ENCODE results near the gene NES. TPM values are rescaled to one million over a fixed set of nuclear protein-coding genes. Genes with fewer than 3 reads are reported as not detected.

The NES gene
- total RNA-seq, 1 donor from 2014 or later = not detected

GRCh38 chr1:156691191-156691590, 14.0 kb upstream of the NES start:
- DNase-seq = no peak
- ChIA-PET CTCF (interaction anchor here (1.0 to 6.9 kb wide), 7 partner anchors 15 to 199 kb away, joined by 3 to 182 read pairs (median 36); partner anchors contain the start of genes CRABP2, ISG20L2, METTL25B and NTRK1), POLR2A (interaction anchor here (1.4 to 1.8 kb wide), 2 partner anchors 35 to 37 kb away, joined by 4 to 9 read pairs; partner anchors contain the start of genes ISG20L2 and METTL25B)
- H3K27me3 Mint-ChIP-seq = peaks cover 46% of the 10 kb centered on the region
- TF ChIP-seq, protein P1, sequence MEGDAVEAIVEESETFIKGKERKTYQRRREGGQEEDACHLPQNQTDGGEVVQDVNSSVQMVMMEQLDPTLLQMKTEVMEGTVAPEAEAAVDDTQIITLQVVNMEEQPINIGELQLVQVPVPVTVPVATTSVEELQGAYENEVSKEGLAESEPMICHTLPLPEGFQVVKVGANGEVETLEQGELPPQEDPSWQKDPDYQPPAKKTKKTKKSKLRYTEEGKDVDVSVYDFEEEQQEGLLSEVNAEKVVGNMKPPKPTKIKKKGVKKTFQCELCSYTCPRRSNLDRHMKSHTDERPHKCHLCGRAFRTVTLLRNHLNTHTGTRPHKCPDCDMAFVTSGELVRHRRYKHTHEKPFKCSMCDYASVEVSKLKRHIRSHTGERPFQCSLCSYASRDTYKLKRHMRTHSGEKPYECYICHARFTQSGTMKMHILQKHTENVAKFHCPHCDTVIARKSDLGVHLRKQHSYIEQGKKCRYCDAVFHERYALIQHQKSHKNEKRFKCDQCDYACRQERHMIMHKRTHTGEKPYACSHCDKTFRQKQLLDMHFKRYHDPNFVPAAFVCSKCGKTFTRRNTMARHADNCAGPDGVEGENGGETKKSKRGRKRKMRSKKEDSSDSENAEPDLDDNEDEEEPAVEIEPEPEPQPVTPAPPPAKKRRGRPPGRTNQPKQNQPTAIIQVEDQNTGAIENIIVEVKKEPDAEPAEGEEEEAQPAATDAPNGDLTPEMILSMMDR (IDR thresholded peaks at IDR 0.05) = no peak
- no peaks in the 10 kb centered on the region for H3K9me3 Mint-ChIP-seq
- intact Hi-C loops (cut with micrococcal nuclease) = no loop called here
- no peak for ATAC-seq (ENCODE audit: low read depth)
- no peaks in the 10 kb centered on the region for H3K36me3 Mint-ChIP-seq (ENCODE audit: low read depth)
- H3K4me1 Mint-ChIP-seq = peaks cover 18% of the 10 kb centered on the region
- no peak overlapping the region for H3K27ac Mint-ChIP-seq
- H3K4me3 Mint-ChIP-seq = no peak overlapping the region

DNA sequence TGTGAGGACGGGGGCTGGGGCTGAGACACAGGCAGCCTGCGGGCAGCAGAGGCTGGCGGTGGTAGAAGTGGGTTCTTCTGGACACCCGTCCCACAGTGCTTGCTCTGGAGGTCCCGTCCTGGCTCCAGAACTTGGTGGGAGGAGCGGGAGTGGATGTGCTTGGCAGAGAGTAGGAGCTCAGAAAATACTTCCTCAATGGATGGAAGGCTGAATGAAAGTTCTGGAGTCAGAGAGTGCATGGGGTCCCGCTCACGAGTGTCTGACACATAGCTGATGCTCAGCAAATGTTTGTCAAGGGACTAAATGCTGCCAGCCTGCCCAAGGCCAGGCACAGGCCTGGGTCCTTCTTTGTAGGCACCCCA, 13.4 kb upstream of the NES start:
- H3K4me1 Mint-ChIP-seq = peaks cover 18% of the 10 kb centered on the region
- TF ChIP-seq, protein P1 (IDR thresholded peaks at IDR 0.05) = no peak
- CTCF ChIA-PET = interaction anchor here (0.6 to 6.9 kb wide), 18 partner anchors 8 to 399 kb away, joined by 3 to 182 read pairs (median 6); partner anchors contain the start of genes CRABP2, HDGF, ISG20L2 and METTL25B
- no peak for DNase-seq
- no peak overlapping the region for H3K4me3 Mint-ChIP-seq
- ATAC-seq (ENCODE audit: low read depth) = no peak
- no peaks in the 10 kb centered on the region for H3K9me3 Mint-ChIP-seq
- H3K27me3 Mint-ChIP-seq = peaks cover 46% of the 10 kb centered on the region
- H3K27ac Mint-ChIP-seq = no peak overlapping the region
- intact Hi-C loops (cut with micrococcal nuclease) = no loop called here
- POLR2A ChIA-PET = interaction anchor here (1.8 kb wide), 1 partner anchor 36 kb away, joined by 9 read pairs; no protein-coding TSS in a partner anchor
- H3K36me3 Mint-ChIP-seq (ENCODE audit: low read depth) = no peaks in the 10 kb centered on the region

- CTCF ChIA-PET = interaction anchor here (0.6 to 6.9 kb wide), 41 partner anchors 9 to 467 kb away, joined by 3 to 182 read pairs (median 4); partner anchors contain the start of genes CRABP2, HDGF, ISG20L2 and METTL25B
- POLR2A ChIA-PET = interaction anchor here (1.0 to 1.8 kb wide), 4 partner anchors 14 to 170 kb away, joined by 3 to 9 read pairs (median 4); partner anchors contain the start of genes HDGF and NTRK1
- no peak overlapping the region for H3K27ac Mint-ChIP-seq
- no peak for DNase-seq
- H3K4me1 Mint-ChIP-seq = peaks cover 18% of the 10 kb centered on the region
- H3K36me3 Mint-ChIP-seq (ENCODE audit: low read depth) = no peaks in the 10 kb centered on the region
- ATAC-seq (ENCODE audit: low read depth) = no peak
- no peak overlapping the region for H3K4me3 Mint-ChIP-seq
- intact Hi-C loops (cut with micrococcal nuclease) = loop anchor here (1.0 to 2.0 kb wide), 6 partner anchors 16 to 237 kb away; partner anchors contain the start of gene NTRK1
- H3K9me3 Mint-ChIP-seq = no peaks in the 10 kb centered on the region
- H3K27me3 Mint-ChIP-seq = peaks cover 50% of the 10 kb centered on the region
- TF ChIP-seq, protein P1 (IDR thresholded peaks at IDR 0.05) = no peak
Observed at GRCh38 chr1:156689953-156690674, 12.9 kb upstream of the NES start.

GRCh38 chr1:156689035-156689952, 12.1 kb upstream of the NES start:
- Mint-ChIP-seq H3K27ac (no peak overlapping the region), H3K4me3 (no peak overlapping the region), H3K36me3 (ENCODE audit: low read depth) (no peaks in the 10 kb centered on the region), H3K4me1 (peaks cover 22% of the 10 kb centered on the region), H3K27me3 (peaks cover 51% of the 10 kb centered on the region), H3K9me3 (no peaks in the 10 kb centered on the region)
- intact Hi-C loops (cut with micrococcal nuclease) = loop anchor here (1.0 to 2.0 kb wide), 6 partner anchors 17 to 238 kb away; partner anchors contain the start of gene NTRK1
- CTCF ChIA-PET = interaction anchor here (0.6 to 6.9 kb wide), 40 partner anchors 9 to 467 kb away, joined by 3 to 182 read pairs (median 4); partner anchors contain the start of genes CRABP2, HDGF, ISG20L2 and METTL25B
- ATAC-seq (ENCODE audit: low read depth) = peak; percentile 98
- peak; percentile 55 for DNase-seq
- TF ChIP-seq, protein P1 (IDR thresholded peaks at IDR 0.05) = peak; percentile 86
- POLR2A ChIA-PET = interaction anchor here (0.6 to 1.8 kb wide), 5 partner anchors 13 to 185 kb away, joined by 3 to 9 read pairs (median 3); partner anchors contain the start of genes HDGF and NTRK1

Measured in activated B cell treated with CpG ODN at 0.5 μM for 24 hours (primary cell).